NAMALWA (cell line): ENCODE measurements around the gene RAB13.

ENCODE experiments used
- DNase-seq: peaks from one replicate; pipeline ENCODE4 v3.0.0-alpha.2; 2015; ENCODE audit warnings: low spot score

The RAB13 gene

GRCh38 chr1:153977250-153978240 is 8.6 kb downstream of the RAB13 start, which contains the start of gene JTB:
JTB (minus strand) TSS chr1:153977674; CDS start chr1:153977252, 422 bp downstream.
- DNase-seq: peak; percentile 94

DNA sequence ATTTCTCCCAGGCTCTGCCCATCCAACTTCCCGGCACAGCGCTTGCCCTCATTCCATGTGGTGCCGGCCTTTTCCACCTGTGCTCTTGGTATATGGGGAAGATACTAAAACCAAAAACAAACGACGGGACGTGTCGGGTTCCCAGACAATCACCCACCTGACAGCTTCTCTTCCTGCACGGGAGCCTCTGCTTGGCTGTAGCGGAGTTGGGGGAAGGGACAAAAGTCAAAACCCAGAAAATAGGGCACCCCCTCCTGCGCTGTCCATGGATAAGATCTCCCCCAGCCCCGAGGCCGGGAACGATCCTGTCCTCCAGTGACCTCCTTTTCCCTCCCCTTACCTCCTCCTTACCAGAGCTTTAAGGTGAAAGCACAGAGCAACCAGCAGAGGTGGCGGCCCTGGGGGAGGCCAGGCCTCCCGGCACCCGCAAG is 9.3 kb downstream of the RAB13 start:
- no peak for DNase-seq

GRCh38 chr1:153973525-153973924 is 12.6 kb downstream of the RAB13 start:
- DNase-seq: no peak

DNA sequence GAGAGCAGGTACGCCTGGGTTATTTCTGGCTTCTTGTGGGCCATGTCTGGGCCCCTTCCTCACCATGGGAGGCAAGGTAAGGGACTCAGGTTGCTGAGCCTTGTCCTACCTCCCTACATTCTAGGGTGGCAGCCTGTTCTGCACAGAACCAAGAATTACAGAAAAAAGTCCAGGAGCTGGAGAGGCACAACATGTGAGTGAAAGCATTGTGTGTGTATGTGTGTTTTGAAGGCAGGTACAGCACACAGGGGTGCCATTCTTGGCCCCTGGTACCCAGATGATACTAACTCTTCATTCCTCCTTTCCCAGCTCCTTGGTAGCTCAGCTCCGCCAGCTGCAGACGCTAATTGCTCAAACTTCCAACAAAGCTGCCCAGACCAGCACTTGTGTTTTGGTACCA is 13.1 kb downstream of the RAB13 start:
- no peak for DNase-seq

DNA sequence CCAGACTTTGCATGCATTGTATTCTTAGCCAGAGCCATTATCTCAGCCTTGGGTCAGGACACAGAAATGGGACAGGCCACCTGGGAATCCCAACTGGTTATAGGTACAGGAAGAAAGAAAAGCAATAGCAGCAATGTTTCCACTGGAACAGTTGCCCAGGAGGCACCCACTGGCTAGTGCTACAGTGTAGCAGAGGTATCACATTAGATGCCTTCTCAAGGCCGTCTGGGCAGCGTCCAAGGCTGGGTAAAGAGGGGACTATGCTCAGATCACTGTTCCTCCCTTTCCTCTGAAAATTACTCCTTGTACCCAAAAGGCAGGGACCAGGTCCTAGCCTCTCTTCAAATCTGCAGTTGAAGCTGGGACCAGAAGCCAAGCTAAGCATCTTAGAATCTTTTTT is 15.8 kb downstream of the RAB13 start:
- no peak for DNase-seq

DNA sequence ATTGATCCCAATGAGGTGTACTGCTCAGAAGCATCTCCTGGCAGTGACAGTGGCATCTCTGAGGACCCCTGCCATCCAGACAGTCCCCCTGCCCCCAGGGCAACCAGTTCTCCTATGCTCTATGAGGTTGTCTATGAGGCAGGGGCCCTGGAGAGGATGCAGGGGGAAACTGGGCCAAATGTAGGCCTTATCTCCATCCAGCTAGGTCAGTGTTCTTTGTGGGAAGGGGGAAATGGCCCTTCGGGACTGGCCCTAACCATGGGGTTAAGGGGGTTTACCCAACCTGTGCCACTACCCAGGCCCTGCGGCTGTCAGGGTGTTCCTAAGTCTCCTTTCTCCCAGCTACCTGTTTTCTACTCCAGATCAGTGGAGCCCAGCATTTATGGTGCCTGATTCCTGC is 17.2 kb downstream of the RAB13 start:
- DNase-seq: no peak

GRCh38 chr1:153968408-153968807 is 17.7 kb downstream of the RAB13 start:
- DNase-seq: no peak

DNA sequence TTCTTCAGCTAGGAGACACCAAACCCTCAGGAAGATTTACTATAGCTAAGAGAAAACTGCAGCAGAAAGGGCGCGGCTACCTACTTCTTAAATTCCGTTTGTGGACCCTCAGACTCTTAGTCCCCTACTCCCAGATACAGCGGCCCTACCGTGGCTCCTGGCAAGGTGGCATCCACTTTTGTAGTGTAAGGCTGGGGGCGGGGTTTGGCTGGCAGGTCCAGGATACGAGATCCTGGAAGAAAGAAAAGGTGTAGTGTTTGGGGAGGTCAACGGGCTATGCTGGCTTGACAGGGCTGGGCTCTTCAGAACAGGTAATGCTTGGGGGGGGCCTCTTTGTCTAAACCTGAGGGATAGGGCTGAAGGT is 18.2 kb downstream of the RAB13 start:
- no peak for DNase-seq

- DNase-seq: peak; percentile 100
Observed at GRCh38 chr1:153967107-153967999, 18.8 kb downstream of the RAB13 start, which contains the start of gene CREB3L4. CREB3L4 (plus strand) TSS chr1:153967902; CDS start chr1:153968526, 624 bp downstream.

GRCh38 chr1:153963850-153964331 is 22.2 kb downstream of the RAB13 start:
- no peak for DNase-seq

- peak; percentile 97 for DNase-seq
Observed at GRCh38 chr1:153963030-153963849, 22.9 kb downstream of the RAB13 start, which contains the start of gene SLC39A1. SLC39A1 (minus strand) TSS chr1:153963537; CDS start chr1:153962715, 822 bp downstream.

DNA sequence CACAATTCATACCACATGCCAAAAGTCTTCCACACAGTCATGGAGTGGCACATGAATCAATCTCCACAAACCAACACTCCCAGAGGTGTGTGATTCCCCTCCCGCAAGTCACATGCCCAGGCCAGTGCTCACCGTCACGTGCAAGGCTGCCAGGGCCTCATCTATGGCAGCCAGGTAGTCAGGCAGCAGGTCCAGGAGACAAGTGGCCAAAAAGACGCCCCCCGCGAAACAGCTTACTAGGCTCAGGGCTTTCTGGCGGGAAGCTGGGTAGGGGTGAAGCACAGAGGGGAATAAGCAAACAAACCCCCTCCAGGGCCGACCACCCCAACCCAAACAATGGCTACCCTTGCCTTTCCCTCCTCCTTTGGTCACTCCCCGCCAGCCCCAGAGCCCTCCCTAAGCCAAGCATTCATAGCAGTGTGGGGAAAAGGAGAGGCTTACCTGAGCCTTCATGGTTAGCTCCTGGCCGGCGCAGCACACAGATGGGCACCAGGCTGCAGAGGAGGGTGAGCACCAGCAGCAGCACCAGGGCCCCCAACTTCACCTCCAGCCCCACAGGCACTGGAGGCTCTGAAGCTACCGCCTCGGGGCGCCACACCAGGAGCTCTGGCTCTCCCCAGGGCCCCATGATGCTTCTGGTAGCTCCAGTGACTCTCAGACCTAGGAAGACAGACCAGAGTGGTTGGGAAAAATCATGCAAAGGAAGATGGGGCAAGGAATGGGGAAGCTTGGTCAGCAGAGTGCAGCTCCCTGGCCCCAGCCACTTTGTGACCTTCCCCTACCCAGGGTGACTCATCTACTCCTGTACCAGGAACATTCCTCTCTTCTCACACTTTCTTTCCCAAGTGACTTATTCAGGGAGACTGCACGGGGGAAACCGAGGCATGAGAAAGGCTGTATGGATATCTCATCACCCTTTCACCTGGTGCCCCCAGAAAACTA is 23.8 kb downstream of the RAB13 start:
- DNase-seq: no peak

DNA sequence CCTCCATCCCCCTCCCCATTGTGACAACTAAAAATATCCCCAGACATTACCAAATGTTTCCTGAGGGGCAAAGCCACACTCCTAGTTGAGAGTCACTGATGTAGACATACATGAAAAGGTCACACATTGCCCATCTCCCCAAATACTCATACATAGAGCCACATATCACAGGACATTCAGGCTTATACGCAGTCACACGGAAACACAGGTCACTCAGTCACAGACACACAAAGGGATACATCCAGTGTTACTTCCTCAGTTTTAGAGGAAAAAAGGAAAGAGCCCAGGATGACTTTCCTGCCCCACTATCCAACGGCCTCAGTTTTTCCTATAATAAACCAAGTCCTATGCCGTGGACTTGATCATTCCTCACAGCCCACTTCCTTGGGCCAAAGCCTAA is 24.7 kb downstream of the RAB13 start:
- DNase-seq: no peak

- no peak for DNase-seq
Observed at GRCh38 chr1:153960206-153960605, 25.9 kb downstream of the RAB13 start.

DNA sequence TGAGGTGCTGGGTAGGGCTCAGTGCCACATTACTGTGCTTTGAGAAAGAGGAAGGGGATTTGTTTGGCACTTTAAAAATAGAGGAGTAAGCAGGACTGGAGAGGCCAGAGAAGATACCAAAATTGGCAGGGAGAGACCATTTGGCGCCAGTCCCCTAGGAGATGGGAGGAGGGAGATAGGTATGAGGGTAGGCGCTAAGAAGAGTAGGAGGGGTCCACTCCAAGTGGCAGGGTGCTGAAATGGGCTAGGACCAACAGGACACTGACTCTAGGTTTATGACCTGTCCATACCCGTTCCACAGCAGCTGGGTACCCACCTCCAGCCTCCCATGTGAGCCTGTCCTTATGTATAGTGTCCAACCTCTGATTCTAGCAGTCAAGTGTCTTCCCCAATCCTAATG is 26.7 kb downstream of the RAB13 start:
- DNase-seq: no peak

- no peak for DNase-seq
Observed at GRCh38 chr1:153958961-153959260, 27.2 kb downstream of the RAB13 start.

- peak; percentile 100 for DNase-seq
Observed at GRCh38 chr1:153958111-153958960, 27.8 kb downstream of the RAB13 start, which contains the start of gene CRTC2. CRTC2 (minus strand) TSS chr1:153958612; CDS start chr1:153958497, 115 bp downstream.

DNA sequence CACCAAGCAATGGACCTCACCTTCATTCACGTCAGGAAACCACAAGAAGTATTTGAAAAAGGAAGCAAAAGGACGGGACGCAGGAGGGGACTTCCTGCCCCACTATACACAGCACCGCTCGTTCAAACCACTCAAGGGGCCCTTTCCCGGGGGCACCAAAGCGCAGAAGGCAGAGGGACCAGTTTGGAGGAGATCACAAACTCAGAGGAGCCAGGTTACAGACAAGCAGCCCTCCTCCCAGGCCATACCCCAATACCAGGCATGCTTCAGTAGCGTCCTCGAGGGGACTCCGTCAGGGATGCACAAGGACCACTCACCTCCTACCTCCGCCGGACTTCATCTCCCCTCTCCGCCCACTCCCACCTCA is 28.4 kb downstream of the RAB13 start:
- DNase-seq: peak; percentile 70

- no peak for DNase-seq
Observed at GRCh38 chr1:153956997-153957715, 29.0 kb downstream of the RAB13 start.
